Measurements from ENCODE around the gene SCAMP3. TPM values are rescaled to one million over a fixed set of nuclear protein-coding genes. Genes with fewer than 3 reads are reported as not detected.
"Not testable (repeated sequence)": the region's sequence is repeated elsewhere in the genome, so short reads cannot be mapped to it uniquely, and the experiment has no call there.

Gene SCAMP3
- total RNA-seq, 1 experiment from 2014 or later, result 80.6 TPM

- Mint-ChIP-seq H3K9me3 (ENCODE audit: unreplicated experiment) (no peaks in the 10 kb centered on the region), H3K36me3 (ENCODE audit: insufficient read depth, unreplicated experiment) (no peaks in the 10 kb centered on the region), H3K4me3 (ENCODE audit: unreplicated experiment) (peak overlapping the region; percentile 85), H3K27ac (ENCODE audit: low read depth, unreplicated experiment) (peak overlapping the region; percentile 89), H3K4me1 (ENCODE audit: insufficient read depth, unreplicated experiment) (peaks cover 34% of the 10 kb centered on the region), H3K27me3 (ENCODE audit: insufficient read depth, unreplicated experiment) (no peaks in the 10 kb centered on the region)
- peak; percentile 84 for DNase-seq (ENCODE audit: unreplicated experiment)
- peak; percentile 63 for TF ChIP-seq CTCF (IDR thresholded peaks at IDR 0.05; ENCODE audit: unreplicated experiment)
- ChIA-PET CTCF (interaction anchor here (0.7 to 6.1 kb wide), 19 partner anchors 8 to 639 kb away, joined by 3 to 78 read pairs (median 6); partner anchors contain the start of genes ENTREP3, KRTCAP2, MTX1 and THBS3), POLR2A (interaction anchor here (0.6 to 5.9 kb wide), 23 partner anchors 8 to 754 kb away, joined by 3 to 66 read pairs (median 5); partner anchors contain the start of genes ASH1L, CLK2, KRTCAP2 and MTX1)
- BruUV-seq (replicated peaks), result no TSS peak
- intact Hi-C loops (cut with micrococcal nuclease), result loop anchor here (1.0 to 5.0 kb wide), 3 partner anchors 19 to 50 kb away; partner anchors contain the start of gene THBS3
Measured at GRCh38 chr1:155226188-155226909, 35.8 kb downstream of the SCAMP3 start.

GRCh38 chr1:155225404-155225759 lies 36.8 kb downstream of the SCAMP3 start:
- not testable (repeated sequence) for DNase-seq (ENCODE audit: unreplicated experiment); H3K36me3 Mint-ChIP-seq (ENCODE audit: insufficient read depth, unreplicated experiment); H3K9me3 Mint-ChIP-seq (ENCODE audit: unreplicated experiment); H3K27me3 Mint-ChIP-seq (ENCODE audit: insufficient read depth, unreplicated experiment); BruUV-seq (replicated peaks)
- peaks cover 34% of the 10 kb centered on the region for H3K4me1 Mint-ChIP-seq (ENCODE audit: insufficient read depth, unreplicated experiment)
- peak overlapping the region; percentile 59 for H3K4me3 Mint-ChIP-seq (ENCODE audit: unreplicated experiment)
- ChIA-PET POLR2A (interaction anchor here (0.7 to 5.9 kb wide), 13 partner anchors 10 to 76 kb away, joined by 3 to 66 read pairs (median 5); partner anchors contain the start of genes CLK2, KRTCAP2, MTX1 and PKLR), CTCF (interaction anchor here (0.9 to 6.1 kb wide), 5 partner anchors 17 to 49 kb away, joined by 3 to 78 read pairs (median 40); partner anchors contain the start of genes ENTREP3, MTX1 and THBS3)
- peak overlapping the region; percentile 89 for H3K27ac Mint-ChIP-seq (ENCODE audit: low read depth, unreplicated experiment)
- intact Hi-C loops (cut with micrococcal nuclease), result loop anchor here (5.0 kb wide), 1 partner anchor 33 kb away; no protein-coding TSS in a partner anchor

- H3K27ac Mint-ChIP-seq (ENCODE audit: low read depth, unreplicated experiment), result no peak overlapping the region
- intact Hi-C loops (cut with micrococcal nuclease), result no loop called here
- POLR2A ChIA-PET, result interaction anchor here (3.6 to 5.9 kb wide), 2 partner anchors 15 to 29 kb away, joined by 37 to 66 read pairs; partner anchors contain the start of genes MTX1 and THBS3
Measured at GRCh38 chr1:155223047-155223446, 39.1 kb downstream of the SCAMP3 start.

GRCh38 chr1:155220211-155220965 lies 41.8 kb downstream of the SCAMP3 start:
- H3K4me3 Mint-ChIP-seq (ENCODE audit: unreplicated experiment); BruUV-seq (replicated peaks); DNase-seq (ENCODE audit: unreplicated experiment); H3K27me3 Mint-ChIP-seq (ENCODE audit: insufficient read depth, unreplicated experiment); intact Hi-C loops (cut with micrococcal nuclease); H3K9me3 Mint-ChIP-seq (ENCODE audit: unreplicated experiment); H3K27ac Mint-ChIP-seq (ENCODE audit: low read depth, unreplicated experiment); H3K36me3 Mint-ChIP-seq (ENCODE audit: insufficient read depth, unreplicated experiment): not testable (repeated sequence)
- ChIA-PET POLR2A (interaction anchor here (1.2 to 1.9 kb wide), 2 partner anchors 11 to 12 kb away, joined by 7 to 12 read pairs; partner anchors contain the start of genes MTX1 and THBS3), CTCF (interaction anchor here (1.5 kb wide), 1 partner anchor 31 kb away, joined by 5 read pairs; no protein-coding TSS in a partner anchor)
- H3K4me1 Mint-ChIP-seq (ENCODE audit: insufficient read depth, unreplicated experiment), result peaks cover 25% of the 10 kb centered on the region

More at GRCh38 chr1:155223047-155223446, 39.1 kb downstream of the SCAMP3 start:
- Mint-ChIP-seq H3K4me3 (ENCODE audit: unreplicated experiment) (no peak overlapping the region), H3K4me1 (ENCODE audit: insufficient read depth, unreplicated experiment) (peaks cover 42% of the 10 kb centered on the region), H3K27me3 (ENCODE audit: insufficient read depth, unreplicated experiment) (no peaks in the 10 kb centered on the region), H3K9me3 (ENCODE audit: unreplicated experiment) (no peaks in the 10 kb centered on the region), H3K36me3 (ENCODE audit: insufficient read depth, unreplicated experiment) (no peaks in the 10 kb centered on the region)
- no TSS peak for BruUV-seq (replicated peaks)
- TF ChIP-seq CTCF (IDR thresholded peaks at IDR 0.05; ENCODE audit: unreplicated experiment), result no peak
- CTCF ChIA-PET, result interaction anchor here (0.6 to 6.1 kb wide), 7 partner anchors 11 to 138 kb away, joined by 3 to 78 read pairs (median 4); partner anchors contain the start of genes MTX1 and THBS3
- no peak for DNase-seq (ENCODE audit: unreplicated experiment)
